SK-N-SH treated with all-trans-retinoic acid at 6 μM for 48 hours (cell line): Measurements from ENCODE around the gene GOT1.

ENCODE experiments used
- ARNTL ChIP-seq: fragments of 450-650 bp; formaldehyde crosslinking; IDR thresholded peaks from 2 replicates; pipeline ENCODE4 v1.5.0; 2020; ENCODE audit warnings: low read depth, mild to moderate bottlenecking, moderate library complexity, borderline replicate concordance
- BACH2 ChIP-seq: fragments of 250-450 bp; sonication (Bioruptor Pico); IDR thresholded peaks from 2 replicates; pipeline ENCODE4 v1.9.0; 2021; ENCODE audit warnings: mild to moderate bottlenecking, borderline replicate concordance
- ESRRG ChIP-seq: fragments of 250-450 bp; sonication (Bioruptor Pico); IDR thresholded peaks from 2 replicates; pipeline ENCODE4 v1.6.1; 2021; ENCODE audit warnings: mild to moderate bottlenecking
- OSR1 ChIP-seq: fragments of 250-450 bp; sonication (Bioruptor Pico); IDR thresholded peaks from 2 replicates; pipeline ENCODE4 v1.8.0; 2022; ENCODE audit warnings: moderate library complexity, mild to moderate bottlenecking, inconsistent platforms
- PPARA ChIP-seq: fragments of 250-450 bp; sonication (Bioruptor Pico); IDR thresholded peaks from 2 replicates; pipeline ENCODE4 v1.5.0; 2020; ENCODE audit warnings: mild to moderate bottlenecking, borderline replicate concordance
- RARB ChIP-seq: fragments of 250-450 bp; sonication (Bioruptor Pico); IDR thresholded peaks from 2 replicates; pipeline ENCODE4 v1.8.0; 2021; ENCODE audit warnings: mild to moderate bottlenecking, moderate library complexity
- SNAI2 ChIP-seq: fragments of 250-450 bp; sonication (Bioruptor Pico); IDR thresholded peaks from 2 replicates; pipeline ENCODE4 v1.5.0; 2020; ENCODE audit warnings: mild to moderate bottlenecking, moderate library complexity
- ZFP30 ChIP-seq: fragments of 450-650 bp; formaldehyde crosslinking; IDR thresholded peaks from 2 replicates; pipeline ENCODE4 v1.5.0; 2022; ENCODE audit warnings: mild to moderate bottlenecking, moderate library complexity
- ZNF565 ChIP-seq: fragments of 450-650 bp; formaldehyde crosslinking; conservative IDR thresholded peaks from 2 replicates; pipeline ENCODE4 v1.5.0; 2020; ENCODE audit warnings: low read depth, mild to moderate bottlenecking, moderate library complexity
- TF ChIP-seq, protein P1 (sequence below): fragments of 250-450 bp; sonication (Bioruptor Pico); IDR thresholded peaks from 2 replicates; pipeline ENCODE4 v1.5.1; 2020; ENCODE audit warnings: low read depth, mild to moderate bottlenecking, moderate library complexity
- TF ChIP-seq, protein P2 (sequence below): fragments of 250-450 bp; sonication (Bioruptor Pico); IDR thresholded peaks from 2 replicates; pipeline ENCODE4 v1.8.0; 2020; ENCODE audit warnings: mild to moderate bottlenecking, moderate library complexity, borderline replicate concordance
- TF ChIP-seq, protein P3 (sequence below): fragments of 250-450 bp; sonication (Bioruptor Pico); IDR thresholded peaks from 2 replicates; pipeline ENCODE4 v1.5.1; 2021; ENCODE audit warnings: mild to moderate bottlenecking, moderate library complexity
- TF ChIP-seq, protein P4 (sequence below): fragments of 250-450 bp; sonication (Bioruptor Pico); IDR thresholded peaks from 2 replicates; pipeline ENCODE4 v1.5.0; 2020; ENCODE audit warnings: mild to moderate bottlenecking, moderate library complexity
- TF ChIP-seq, protein P5 (sequence below): fragments of 250-450 bp; sonication (Bioruptor Pico); IDR thresholded peaks from 2 replicates; pipeline ENCODE4 v1.8.0; 2021; ENCODE audit warnings: low read depth, mild to moderate bottlenecking, moderate library complexity, borderline replicate concordance

DNA sequence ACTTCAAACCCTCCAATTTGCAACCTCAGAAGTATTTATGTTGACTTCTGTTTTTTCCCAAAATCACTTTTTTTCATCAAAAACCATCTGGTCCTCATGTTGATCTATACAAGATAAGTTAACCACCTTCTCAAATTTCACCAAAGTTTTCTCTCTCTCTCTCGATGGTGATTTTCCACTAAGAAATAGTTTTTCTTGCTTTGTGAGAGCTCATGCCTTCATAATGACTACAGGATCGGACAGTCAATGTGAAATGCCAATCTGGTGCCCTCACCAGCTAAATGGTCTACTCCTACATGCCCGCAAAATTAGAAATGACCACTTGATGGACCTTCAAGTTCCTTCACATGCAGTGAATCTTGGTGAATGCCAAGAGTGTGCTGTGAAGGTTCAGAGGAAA is 60.9 kb downstream of the GOT1 start:
- TF ChIP-seq, protein P1, sequence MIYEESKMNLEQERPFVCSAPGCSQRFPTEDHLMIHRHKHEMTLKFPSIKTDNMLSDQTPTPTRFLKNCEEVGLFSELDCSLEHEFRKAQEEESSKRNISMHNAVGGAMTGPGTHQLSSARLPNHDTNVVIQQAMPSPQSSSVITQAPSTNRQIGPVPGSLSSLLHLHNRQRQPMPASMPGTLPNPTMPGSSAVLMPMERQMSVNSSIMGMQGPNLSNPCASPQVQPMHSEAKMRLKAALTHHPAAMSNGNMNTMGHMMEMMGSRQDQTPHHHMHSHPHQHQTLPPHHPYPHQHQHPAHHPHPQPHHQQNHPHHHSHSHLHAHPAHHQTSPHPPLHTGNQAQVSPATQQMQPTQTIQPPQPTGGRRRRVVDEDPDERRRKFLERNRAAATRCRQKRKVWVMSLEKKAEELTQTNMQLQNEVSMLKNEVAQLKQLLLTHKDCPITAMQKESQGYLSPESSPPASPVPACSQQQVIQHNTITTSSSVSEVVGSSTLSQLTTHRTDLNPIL = no peak
- TF ChIP-seq ESRRG (CRISPR knock-in tag) = no peak
- no peak for TF ChIP-seq PPARA (CRISPR knock-in tag)
- TF ChIP-seq ARNTL (CRISPR knock-in tag) = no peak
- TF ChIP-seq, protein P2, sequence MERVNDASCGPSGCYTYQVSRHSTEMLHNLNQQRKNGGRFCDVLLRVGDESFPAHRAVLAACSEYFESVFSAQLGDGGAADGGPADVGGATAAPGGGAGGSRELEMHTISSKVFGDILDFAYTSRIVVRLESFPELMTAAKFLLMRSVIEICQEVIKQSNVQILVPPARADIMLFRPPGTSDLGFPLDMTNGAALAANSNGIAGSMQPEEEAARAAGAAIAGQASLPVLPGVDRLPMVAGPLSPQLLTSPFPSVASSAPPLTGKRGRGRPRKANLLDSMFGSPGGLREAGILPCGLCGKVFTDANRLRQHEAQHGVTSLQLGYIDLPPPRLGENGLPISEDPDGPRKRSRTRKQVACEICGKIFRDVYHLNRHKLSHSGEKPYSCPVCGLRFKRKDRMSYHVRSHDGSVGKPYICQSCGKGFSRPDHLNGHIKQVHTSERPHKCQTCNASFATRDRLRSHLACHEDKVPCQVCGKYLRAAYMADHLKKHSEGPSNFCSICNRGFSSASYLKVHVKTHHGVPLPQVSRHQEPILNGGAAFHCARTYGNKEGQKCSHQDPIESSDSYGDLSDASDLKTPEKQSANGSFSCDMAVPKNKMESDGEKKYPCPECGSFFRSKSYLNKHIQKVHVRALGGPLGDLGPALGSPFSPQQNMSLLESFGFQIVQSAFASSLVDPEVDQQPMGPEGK (CRISPR knock-in tag) = no peak
- TF ChIP-seq, protein P3, sequence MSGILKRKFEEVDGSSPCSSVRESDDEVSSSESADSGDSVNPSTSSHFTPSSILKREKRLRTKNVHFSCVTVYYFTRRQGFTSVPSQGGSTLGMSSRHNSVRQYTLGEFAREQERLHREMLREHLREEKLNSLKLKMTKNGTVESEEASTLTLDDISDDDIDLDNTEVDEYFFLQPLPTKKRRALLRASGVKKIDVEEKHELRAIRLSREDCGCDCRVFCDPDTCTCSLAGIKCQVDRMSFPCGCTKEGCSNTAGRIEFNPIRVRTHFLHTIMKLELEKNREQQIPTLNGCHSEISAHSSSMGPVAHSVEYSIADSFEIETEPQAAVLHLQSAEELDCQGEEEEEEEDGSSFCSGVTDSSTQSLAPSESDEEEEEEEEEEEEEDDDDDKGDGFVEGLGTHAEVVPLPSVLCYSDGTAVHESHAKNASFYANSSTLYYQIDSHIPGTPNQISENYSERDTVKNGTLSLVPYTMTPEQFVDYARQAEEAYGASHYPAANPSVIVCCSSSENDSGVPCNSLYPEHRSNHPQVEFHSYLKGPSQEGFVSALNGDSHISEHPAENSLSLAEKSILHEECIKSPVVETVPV (CRISPR knock-in tag) = no peak
- no peak for TF ChIP-seq RARB (CRISPR knock-in tag)
- TF ChIP-seq, protein P4, sequence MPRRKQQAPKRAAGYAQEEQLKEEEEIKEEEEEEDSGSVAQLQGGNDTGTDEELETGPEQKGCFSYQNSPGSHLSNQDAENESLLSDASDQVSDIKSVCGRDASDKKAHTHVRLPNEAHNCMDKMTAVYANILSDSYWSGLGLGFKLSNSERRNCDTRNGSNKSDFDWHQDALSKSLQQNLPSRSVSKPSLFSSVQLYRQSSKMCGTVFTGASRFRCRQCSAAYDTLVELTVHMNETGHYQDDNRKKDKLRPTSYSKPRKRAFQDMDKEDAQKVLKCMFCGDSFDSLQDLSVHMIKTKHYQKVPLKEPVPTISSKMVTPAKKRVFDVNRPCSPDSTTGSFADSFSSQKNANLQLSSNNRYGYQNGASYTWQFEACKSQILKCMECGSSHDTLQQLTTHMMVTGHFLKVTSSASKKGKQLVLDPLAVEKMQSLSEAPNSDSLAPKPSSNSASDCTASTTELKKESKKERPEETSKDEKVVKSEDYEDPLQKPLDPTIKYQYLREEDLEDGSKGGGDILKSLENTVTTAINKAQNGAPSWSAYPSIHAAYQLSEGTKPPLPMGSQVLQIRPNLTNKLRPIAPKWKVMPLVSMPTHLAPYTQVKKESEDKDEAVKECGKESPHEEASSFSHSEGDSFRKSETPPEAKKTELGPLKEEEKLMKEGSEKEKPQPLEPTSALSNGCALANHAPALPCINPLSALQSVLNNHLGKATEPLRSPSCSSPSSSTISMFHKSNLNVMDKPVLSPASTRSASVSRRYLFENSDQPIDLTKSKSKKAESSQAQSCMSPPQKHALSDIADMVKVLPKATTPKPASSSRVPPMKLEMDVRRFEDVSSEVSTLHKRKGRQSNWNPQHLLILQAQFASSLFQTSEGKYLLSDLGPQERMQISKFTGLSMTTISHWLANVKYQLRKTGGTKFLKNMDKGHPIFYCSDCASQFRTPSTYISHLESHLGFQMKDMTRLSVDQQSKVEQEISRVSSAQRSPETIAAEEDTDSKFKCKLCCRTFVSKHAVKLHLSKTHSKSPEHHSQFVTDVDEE (CRISPR knock-in tag) = no peak
- TF ChIP-seq ZNF565 (CRISPR knock-in tag) = no peak
- no peak for TF ChIP-seq SNAI2
- TF ChIP-seq, protein P5, sequence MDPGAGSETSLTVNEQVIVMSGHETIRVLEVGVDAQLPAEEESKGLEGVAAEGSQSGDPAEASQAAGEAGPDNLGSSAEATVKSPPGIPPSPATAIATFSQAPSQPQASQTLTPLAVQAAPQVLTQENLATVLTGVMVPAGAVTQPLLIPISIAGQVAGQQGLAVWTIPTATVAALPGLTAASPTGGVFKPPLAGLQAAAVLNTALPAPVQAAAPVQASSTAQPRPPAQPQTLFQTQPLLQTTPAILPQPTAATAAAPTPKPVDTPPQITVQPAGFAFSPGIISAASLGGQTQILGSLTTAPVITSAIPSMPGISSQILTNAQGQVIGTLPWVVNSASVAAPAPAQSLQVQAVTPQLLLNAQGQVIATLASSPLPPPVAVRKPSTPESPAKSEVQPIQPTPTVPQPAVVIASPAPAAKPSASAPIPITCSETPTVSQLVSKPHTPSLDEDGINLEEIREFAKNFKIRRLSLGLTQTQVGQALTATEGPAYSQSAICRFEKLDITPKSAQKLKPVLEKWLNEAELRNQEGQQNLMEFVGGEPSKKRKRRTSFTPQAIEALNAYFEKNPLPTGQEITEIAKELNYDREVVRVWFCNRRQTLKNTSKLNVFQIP (CRISPR knock-in tag) = no peak
- TF ChIP-seq ZFP30 (CRISPR knock-in tag) = no peak
- no peak for TF ChIP-seq OSR1 (CRISPR knock-in tag)
- TF ChIP-seq BACH2 = no peak
